ENCODE results near the gene TPRG1.

Gene TPRG1

DNA sequence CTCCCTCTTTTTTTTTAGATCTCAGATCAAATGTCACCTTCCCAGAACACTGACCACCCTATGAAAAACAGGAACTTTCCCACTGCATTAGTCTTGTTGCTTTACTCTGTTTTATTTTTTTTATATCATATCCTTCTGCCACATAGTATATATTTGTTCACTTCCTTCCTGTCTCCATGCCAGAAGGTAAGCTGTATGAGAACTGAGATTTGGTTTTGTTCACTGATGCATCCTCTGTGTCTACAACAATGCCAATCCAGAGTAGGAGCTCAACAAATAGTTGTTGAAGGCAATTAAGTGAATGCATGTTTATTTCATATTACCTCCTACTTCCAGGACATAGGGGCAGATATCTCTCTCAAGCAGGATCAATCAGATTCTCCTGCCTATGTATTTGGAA is 114.4 kb downstream of the TPRG1 start:
- DNase-seq = no peak

DNA sequence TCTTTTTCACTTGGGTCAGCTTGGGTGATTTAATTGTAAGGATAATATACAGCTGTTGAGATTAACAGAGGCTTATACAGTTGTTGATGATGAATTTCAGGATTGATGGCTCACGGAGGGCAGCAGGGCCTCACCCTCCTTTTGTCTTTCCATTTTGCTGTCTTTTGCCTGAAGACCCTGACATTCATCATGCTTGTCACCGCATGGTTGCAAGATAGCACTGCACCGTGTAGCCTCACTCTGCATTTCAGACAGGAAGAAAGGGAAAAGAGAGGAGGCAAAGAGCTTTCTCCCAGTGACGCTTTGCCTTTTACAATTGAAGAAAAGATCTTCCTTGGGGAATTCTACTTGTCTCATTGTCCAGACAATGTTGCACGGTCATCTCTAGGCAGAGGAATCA is 115.1 kb downstream of the TPRG1 start:
- DNase-seq = no peak

DNA sequence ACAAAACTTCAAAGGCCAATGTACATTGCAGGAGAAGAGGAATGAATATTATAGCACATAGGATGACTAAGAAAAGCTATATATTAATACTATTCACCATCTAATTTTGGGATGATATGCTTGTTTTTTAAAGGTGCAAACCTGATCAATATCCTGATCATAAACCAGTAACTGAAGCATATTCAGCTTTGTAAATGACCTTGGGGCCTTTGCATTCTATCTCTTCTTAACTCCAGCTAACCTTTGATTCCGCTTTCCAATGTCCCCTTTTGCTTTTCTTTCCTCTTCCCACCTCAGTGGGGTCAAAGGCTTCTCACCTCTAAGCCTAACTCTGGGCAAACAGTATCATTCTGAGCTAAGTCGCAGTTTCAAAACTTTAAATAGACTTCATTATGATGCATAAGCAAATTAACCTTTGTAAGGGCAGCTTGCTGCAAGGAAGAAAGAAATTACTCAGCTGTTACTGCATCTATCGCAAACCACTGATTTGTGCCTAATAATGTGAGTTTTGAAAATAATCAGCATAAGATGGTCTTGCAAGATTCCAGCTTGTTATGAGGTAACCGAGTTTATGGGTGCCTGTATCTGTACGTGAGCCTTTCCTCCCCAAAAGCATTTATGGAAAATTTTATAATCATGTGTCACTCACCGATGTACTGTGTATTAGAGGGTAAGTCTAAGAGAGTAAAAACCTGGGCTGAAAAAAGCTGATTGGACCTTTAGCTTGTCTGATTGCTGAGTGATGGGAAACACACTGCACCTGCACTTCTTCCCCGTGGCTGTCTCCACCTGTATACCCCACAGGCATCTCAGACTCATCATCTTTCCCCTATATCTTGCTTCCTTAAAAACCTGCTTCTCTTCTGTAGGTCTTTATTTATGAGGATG is 116.8 kb downstream of the TPRG1 start:
- no peak for DNase-seq

DNA sequence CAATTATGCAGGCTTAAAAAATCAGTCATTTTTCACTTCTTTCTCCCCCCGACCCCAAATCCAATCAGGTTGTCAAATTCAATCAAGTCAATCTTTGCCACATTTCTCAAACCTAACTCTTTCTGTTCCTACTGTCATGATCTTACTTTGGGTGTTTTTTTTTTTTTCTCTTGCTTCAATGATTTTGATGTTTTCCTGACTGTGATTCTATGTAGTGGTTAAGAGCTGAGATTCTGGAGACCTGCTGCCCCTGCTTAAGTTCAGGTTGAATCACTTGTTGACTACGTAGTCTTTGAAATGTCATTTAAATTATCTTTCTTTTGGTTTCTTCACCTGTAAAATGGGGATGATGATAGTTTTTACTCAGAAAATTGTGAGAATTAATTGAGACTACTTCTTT is 117.5 kb downstream of the TPRG1 start:
- no peak for DNase-seq

DNA sequence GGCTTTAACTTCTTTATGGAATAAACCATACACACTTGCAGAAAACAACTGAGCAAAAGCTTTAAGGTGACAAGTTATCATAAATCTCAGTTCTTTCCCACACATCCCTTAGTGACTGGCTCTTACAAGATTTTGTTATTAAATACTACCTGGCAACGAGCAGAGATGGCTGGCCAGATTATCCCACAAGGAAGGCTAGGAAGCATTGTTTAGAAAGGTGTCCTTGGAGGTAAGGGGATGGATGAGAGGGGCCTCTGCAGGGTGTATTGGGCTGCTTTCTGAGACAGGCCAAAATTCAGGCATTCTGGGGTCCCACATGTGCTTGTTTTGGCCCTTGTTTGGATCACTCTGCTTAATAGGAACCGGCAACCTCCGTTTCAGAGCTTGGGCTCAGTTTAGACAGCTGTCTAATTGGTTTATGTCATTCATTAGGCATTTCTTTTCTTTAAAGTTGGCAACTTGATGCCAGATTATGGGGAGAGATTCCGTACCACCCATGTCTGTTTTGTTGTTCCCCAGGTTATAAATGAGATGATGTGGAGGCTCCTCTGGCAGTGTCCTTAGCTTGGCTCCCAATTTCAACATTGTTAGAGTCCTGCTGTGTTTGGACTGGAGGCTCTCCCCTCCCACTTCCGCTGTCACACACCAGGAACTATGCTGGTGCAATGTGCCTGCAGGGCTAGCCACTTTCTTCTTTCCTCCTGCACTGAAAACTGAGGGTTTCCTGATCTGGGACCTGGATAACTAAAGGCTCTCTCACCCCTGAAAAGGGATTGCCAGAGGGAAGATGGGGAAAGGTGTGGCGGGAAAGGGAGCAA is 121.1 kb downstream of the TPRG1 start:
- DNase-seq = no peak

DNA sequence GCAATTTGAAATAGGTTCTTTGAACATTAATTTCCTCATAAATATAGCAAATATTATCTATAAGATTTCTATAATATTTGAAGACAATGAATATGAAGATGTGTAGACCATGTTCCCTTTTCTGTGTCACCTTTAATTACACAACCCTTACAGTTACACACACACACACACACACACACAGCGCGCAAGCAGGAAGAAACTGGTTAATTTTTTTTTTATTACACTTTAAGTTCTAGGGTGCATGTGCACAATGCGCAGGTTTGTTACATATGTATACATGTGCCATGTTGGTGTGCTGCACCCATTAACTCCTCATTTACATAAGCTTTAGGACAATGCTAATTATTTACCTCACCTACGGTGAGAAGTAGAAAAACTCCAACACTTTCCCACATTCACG is 122.9 kb downstream of the TPRG1 start:
- DNase-seq = no peak

DNA sequence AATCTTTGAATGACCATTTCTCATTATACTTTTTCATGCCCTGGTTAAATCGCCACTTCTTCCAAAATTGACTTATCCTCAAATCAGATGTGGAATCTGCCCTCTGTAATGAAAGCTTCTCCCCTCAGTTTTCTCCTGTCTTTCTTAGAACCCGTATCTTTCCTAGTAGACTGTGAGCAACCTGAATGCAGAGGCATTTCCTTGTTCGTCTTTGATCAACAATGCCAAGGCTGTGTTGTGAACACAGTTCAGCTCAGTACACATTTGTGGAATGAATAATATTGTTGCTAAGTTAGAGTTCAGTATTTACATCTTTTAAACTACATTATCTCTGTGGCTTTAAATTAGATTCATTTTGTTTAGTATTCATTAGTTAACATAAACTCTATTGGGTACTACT is 123.3 kb downstream of the TPRG1 start:
- DNase-seq = no peak

DNA sequence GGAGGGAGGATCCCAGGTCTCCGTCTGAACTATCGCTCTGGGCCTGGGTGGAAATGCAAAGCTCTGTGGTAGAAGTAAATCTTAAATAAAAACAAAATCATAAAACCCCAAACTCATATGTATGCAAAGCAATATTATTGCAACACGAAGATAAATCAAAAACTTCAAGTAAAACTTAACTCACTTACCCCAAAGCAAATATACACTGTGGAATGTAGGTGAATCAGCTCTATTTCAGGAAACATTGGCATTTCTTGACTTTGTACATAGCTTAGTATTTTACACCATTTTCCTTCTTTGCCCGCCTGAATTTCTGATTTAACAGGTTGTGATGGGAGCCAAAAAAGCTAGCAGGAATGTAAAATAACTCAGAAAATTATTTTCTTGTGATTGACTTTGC is 126.2 kb downstream of the TPRG1 start:
- no peak for DNase-seq

DNA sequence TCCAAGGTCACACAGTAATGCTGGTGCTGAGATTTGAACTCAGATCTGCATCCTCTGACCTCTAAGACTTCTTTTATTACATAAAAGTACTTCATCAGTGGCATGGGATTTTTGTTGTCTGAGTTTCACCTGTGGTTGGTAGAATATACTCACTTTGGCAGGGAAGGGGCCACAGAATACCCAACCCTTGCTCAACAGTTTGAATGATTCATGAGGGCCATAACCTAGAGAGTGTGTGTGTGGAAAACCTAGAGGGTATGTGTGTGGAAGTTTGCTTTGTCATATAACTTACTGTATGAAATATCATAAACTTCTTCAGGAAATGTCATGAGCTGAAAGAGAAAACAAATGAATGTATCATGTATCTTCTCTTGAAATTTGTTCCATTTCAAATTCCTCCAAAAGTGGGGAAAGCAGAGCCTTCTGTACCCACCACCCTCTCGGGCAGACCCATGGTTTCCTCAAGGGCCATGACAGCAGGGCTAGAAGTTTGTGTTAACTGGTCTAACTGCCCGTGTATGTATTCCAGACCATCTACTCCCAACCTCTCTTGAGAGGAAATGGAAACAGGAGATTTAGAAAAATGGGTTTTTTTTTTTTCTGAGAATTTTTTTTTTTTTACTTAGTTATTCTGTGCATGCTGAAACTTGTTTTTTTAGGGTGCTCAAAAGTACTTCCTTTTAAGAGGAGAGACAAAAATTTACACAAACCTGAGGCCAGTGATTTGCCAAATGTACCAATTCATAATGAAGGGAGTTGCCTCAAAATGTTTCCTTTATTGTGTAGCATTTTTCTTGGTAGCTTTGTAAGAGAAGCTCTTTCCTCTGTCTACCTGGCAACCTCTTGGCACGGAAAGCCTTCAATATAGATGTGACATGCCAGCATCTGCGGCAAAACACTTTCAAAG is 127.0 kb downstream of the TPRG1 start:
- no peak for DNase-seq

DNA sequence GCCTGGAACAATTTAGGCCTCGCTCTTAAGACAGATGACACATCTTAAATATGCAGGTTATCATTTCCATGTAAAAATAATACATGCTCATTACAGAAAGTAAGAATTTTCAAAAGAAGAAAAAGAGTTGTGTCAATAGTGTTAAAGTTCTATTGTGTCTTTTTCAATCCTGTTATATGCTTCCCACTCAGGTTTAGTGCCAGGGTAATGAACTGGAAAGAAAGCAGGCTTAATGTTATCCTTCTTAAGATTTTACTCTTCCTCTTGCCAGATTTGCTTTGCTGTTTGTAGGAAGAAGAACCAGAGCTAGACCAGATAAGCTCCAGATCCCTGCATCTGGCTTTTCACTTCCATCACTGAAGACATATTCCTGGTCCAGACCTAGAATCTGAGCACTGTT is 128.6 kb downstream of the TPRG1 start:
- DNase-seq = no peak

DNA sequence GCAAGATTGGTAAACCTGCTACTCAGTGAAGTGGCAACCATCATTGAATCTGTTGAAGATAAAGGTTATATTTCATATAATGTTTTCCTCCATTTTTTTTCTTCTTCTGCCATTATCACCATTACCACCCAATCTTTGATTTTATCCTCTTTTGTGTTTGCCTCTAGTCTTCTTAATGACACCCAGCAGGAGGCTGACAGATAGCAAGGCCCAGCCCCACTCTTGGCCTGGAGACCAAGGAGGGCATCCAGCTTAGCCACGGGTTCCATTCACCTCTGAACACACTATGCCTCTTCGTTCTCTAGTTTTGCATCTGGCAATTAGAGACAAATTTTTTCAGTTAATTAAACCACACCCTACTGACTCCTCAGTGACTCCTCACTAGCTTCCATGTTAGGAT is 129.7 kb downstream of the TPRG1 start:
- DNase-seq = no peak

DNA sequence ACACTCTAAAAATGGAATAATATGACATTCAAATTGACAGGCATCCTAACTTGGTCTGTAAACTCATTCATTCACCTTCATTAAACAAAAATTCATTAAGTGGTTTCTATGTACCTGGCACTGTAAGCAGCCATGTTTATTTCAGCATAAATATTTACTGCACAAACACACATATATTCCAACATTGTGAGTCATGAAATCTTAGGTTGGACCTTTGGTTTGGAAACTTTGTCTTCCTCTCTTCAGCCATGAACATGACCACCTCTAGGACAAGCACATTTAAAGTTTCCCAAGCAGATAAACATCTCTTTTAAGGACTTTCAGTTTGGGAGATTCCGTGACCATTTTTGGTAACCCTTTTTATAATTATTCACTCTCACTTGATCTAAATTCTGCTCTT is 131.8 kb downstream of the TPRG1 start:
- no peak for DNase-seq

DNA sequence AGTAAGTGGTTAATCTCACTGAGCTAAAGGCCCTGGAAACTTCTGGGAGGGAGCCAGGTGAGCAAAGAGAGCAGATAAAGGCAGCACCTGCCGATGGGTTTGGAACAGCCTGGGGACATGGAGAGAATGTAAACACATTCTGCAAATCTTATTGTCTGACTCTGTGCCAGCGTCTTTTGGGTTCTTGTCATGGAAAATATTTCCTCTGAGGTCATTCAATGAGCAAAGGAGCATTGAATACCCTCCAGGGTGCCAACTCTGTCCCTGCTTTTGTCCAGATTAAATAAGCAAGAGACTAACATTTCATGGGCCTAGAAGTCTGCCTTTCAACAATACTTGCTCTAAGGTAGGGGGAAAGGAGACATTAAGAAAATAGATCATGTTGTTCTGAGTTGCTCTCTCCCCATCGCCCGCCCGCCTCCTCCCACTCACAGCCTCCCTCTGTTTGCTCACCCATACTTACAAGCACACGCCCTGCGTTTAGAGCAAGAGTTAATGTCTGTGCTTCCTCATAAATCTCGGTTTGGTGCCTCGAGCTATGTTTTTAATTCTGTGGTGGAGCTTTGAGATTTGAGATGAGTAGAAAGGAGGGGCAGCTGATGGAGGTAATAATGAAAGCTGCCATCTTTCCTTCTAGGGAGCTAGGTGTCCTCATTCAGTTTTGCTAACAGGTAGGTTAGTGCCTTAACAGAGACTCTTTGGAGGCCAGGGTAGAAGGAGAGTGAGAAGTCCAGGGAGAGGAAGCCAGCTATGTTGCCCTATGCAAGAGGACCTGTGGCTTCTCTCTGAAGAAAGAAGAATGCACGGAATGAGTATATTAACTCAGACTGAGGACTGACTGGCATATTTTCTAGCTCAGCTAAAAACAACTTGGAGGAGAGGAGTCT is 132.9 kb downstream of the TPRG1 start:
- DNase-seq = peak; percentile 94

DNA sequence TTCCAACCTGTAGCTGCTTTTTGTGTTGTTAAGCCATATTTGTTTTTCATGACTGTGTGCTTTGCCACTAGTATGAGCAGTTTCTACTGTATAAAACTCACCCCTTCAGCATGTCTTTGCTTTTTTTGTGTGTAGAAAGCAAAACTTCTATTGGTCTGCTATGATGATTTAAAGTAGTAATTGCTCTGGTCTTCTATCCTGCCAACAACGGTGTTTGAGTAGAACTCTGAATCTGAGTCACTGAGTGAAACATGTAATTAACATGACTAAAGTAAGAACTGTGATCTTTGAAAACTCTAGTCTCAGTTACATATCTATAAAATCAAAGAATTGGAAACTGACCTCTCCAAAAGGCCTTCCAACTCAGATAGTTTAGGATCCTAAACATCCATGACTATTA is 133.6 kb downstream of the TPRG1 start:
- no peak for DNase-seq

DNA sequence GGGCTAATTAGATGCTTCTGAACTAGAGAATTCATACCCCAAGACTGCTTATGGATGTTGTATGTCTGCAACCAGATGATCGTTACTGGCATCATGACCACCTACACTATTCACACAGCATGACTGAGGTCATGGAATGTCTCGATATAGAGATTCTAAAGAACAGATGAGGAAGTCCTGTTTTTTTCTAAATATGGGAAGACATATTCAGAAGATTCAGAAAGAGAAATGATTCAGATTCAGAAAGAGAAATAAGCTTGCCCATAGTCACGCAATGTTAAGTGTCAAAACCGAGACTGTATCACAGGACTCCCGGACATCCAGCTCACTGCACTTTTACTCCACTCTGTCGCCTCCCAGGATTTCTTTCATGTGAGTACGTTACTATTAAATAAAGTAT is 136.2 kb downstream of the TPRG1 start:
- no peak for DNase-seq

DNA sequence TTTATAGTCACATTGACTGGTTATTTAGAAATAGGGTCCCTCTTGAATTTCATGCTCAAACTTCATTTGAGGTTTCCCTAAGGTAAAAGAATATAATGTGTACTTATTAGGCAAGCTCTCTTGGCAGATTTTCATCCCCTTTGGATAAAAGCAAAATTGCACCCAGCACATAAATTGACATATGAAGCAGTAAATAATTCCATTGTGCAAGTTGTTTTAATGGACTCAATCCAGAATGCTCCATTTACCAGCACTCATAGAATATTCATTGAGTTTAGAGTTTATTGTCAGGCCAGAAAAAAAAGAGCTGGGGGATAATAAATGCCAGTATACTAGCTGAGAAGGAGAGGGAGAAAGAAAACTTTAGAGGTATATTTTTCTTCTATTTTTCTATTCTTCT is 136.8 kb downstream of the TPRG1 start:
- DNase-seq = no peak

DNA sequence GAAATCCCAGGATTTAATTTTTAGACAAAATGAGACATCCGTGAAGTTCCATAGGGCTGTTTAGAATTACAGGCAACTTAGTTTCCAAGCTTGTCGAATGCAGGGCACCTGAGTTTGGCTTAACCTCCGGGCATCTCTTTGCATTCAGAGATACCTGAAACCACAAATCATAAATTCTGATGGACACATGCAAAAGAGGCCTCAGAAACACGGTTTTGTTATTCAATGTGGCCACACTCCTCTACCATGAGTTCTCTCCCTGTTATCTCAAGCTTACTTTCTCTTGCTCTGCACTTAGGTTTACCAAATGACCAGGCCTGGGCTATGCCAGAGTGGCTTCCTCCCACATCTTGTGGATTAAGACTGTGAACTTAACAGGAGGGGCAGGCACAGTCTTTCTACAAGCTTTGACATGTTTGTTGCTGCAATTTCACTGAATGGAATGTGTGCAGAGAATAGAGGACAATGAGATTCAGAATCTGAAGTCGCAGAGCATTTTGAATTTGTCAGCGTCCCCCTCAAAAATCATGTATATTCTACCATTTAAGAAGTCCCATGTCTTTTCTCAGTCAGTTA is 137.7 kb downstream of the TPRG1 start:
- no peak for DNase-seq

DNA sequence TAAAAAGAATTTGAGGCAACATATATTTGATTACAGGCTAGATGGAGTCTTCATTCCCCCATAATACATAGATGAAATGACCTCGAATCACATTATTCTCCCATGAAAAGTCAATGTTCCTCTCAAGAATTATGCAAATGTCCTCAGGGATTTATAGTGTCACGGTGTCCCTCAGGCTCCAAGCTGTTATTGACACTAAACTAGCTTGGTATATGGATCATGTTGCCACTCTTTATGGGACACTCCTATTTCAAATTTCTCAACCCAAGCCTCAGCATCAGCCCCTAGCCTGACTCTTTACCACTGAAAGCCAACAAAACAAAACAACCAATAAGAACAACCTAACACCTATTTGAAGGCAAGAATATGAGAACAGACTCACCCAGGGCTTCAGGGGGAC is 139.8 kb downstream of the TPRG1 start:
- DNase-seq = no peak

DNA sequence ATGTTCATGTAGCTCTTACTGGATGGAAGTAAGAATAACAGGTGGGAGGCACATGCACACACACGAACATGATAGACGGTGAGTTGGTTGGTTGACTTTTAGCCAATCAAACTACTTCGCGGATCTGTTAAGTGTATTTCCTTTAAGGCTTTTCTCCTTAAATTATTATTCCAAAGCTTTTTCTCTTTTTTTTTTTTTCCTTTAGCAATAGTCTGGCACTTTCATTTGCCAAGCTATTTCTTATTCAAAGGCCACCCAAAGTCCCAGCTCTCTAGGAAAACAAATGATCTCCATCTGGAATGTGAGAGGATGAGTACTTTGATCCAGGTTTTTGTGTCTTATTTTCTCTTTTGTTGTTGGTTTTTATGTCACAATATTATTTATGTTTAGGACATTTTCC is 141.1 kb downstream of the TPRG1 start:
- no peak for DNase-seq

DNA sequence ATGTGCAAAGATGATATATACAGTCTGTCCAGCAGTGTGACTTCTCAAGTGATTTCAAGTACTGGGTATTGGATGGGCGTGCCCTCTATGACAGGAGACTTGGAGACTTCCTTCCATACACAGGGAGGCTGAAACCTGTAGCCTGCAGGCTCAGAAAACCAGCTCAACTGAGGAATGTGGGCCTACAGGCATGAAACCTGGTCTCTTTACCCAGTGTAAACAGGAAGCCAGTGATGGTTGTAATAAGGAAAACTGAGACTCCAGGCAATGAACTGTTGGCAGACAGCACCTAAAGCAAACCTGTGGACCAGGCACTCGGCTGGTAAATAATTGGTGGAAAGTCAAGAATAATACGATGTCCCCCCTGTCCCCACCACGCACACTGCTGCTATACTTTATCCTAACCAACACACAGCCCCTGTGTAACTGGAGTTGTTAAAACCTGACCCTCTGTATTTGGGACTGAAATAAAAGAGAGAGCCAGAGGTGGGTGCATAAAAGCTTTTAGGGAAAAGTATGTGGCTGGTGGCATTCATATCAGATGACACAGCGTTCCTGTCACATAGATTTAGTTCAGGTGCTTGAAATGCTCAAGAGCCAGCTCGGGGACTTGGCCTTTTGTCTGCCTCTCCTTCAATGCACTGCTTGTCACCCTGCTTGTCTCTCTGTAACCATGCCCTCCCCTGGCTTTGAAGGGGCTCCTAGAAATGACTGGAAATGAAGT is 144.7 kb downstream of the TPRG1 start:
- DNase-seq = peak; percentile 78

DNA sequence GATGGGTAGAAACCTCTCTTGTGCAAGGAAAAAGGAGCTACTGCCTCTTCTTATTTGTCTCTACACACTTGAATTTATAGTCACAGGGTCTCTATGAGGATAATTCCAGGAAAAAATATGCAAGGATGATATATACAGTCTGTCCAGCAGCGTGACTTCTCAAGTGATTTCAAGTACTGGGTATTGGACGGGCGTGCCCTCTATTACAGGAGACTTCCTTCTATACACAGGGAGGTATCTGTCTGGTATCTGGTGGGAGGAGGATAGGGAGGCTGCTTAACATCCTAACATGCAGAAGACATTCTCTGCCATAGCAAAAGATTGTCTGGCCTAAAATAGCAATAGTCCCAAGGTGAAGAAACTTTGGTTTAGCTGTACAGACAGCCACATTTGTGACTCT is 146.1 kb downstream of the TPRG1 start:
- no peak for DNase-seq
